GM19328 (cell line): ENCODE measurements around the gene ZNF618.

Source experiments
- ATAC-seq: cut with Tn5 transposase; IDR thresholded peaks from one replicate; pipeline ENCODE4 v1.9.1; 2021; ENCODE audit warnings: mild to moderate bottlenecking, moderate library complexity; ENCODE audit not compliant: unreplicated experiment

ZNF618 gene

GRCh38 chr9:113911850-113912557 lies 35.9 kb downstream of the ZNF618 start:
- ATAC-seq, result no peak

GRCh38 chr9:113912816-113913215 lies 36.7 kb downstream of the ZNF618 start:
- ATAC-seq, result no peak

GRCh38 chr9:113913426-113914195 lies 37.5 kb downstream of the ZNF618 start:
- ATAC-seq, result no peak

GRCh38 chr9:113914517-113914916 lies 38.4 kb downstream of the ZNF618 start:
- ATAC-seq, result no peak

GRCh38 chr9:113915817-113916434 lies 39.8 kb downstream of the ZNF618 start:
- no peak for ATAC-seq

- ATAC-seq, result no peak
Observed at GRCh38 chr9:113916931-113917330, 40.8 kb downstream of the ZNF618 start.

- ATAC-seq, result no peak
Observed at GRCh38 chr9:113918697-113919350, 42.7 kb downstream of the ZNF618 start.

- ATAC-seq, result no peak
Observed at GRCh38 chr9:113919382-113919781, 43.3 kb downstream of the ZNF618 start.

GRCh38 chr9:113919871-113920270 lies 43.8 kb downstream of the ZNF618 start:
- no peak for ATAC-seq

- ATAC-seq, result no peak
Observed at GRCh38 chr9:113920872-113921271, 44.8 kb downstream of the ZNF618 start.

GRCh38 chr9:113921396-113921925 lies 45.4 kb downstream of the ZNF618 start:
- no peak for ATAC-seq

GRCh38 chr9:113922160-113922559 lies 46.1 kb downstream of the ZNF618 start:
- no peak for ATAC-seq

- ATAC-seq, result no peak
Observed at GRCh38 chr9:113926211-113926610, 50.1 kb downstream of the ZNF618 start.

- ATAC-seq, result no peak
Observed at GRCh38 chr9:113927277-113927676, 51.2 kb downstream of the ZNF618 start.

GRCh38 chr9:113928269-113928668 lies 52.2 kb downstream of the ZNF618 start:
- no peak for ATAC-seq

- ATAC-seq, result no peak
Observed at GRCh38 chr9:113929634-113930389, 53.7 kb downstream of the ZNF618 start.

- no peak for ATAC-seq
Observed at GRCh38 chr9:113930390-113930783, 54.3 kb downstream of the ZNF618 start.

- ATAC-seq, result no peak
Observed at GRCh38 chr9:113931140-113931539, 55.0 kb downstream of the ZNF618 start.

- no peak for ATAC-seq
Observed at GRCh38 chr9:113931777-113932176, 55.7 kb downstream of the ZNF618 start.

- no peak for ATAC-seq
Observed at GRCh38 chr9:113932906-113933584, 56.9 kb downstream of the ZNF618 start.
